Activated naive CD4-positive, alpha-beta T cell treated with anti-CD3 and anti-CD28 coated beads, Interleukin-2, amount 50 U/mL, for 24 hours (primary cell): Measurements from ENCODE around the gene RGS3.
A peak's percentile ranks its signal among the peaks of the same experiment; 100 is the strongest.

Experiments used
- H3K27ac Mint-ChIP-seq: one replicate; pipeline ENCODE4 v1.8.0; 2021; ENCODE audit warnings: mild to moderate bottlenecking, mixed read lengths
- H3K27me3 Mint-ChIP-seq: one replicate; pipeline ENCODE4 v1.8.0; 2021; ENCODE audit warnings: mixed read lengths
- H3K36me3 Mint-ChIP-seq: one replicate; pipeline ENCODE4 v1.8.0; 2021; ENCODE audit warnings: mixed read lengths
- H3K4me1 Mint-ChIP-seq: one replicate; pipeline ENCODE4 v1.8.0; 2021; ENCODE audit warnings: mixed read lengths
- H3K4me3 Mint-ChIP-seq: one replicate; pipeline ENCODE4 v1.8.0; 2021; ENCODE audit warnings: mild to moderate bottlenecking, mixed read lengths
- H3K9me3 Mint-ChIP-seq: one replicate; pipeline ENCODE4 v1.8.0; 2021; ENCODE audit warnings: mixed read lengths

Gene RGS3

DNA sequence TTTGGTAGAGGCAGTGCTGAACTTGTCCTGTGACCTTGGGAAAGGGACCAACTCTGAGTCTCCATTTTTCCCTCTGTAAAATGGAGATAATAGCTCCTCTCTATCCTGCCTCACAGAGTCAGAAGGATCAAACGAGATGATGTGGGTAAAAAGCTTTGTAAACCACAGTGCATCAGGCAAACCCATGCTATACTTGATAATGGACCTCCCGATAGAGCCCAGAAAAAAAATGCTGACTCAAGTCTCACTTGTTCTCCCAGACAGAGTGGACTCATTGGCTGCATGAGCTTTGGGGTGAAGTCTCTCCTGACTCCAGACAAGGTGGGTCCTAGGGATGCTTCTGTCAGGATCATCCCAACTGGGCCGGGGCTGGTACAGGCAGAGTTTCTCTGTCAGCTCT is 32.0 kb downstream of the RGS3 start:
- Mint-ChIP-seq H3K9me3 (no peaks in the 10 kb centered on the region), H3K4me1 (peaks cover 14% of the 10 kb centered on the region), H3K27ac (no peak overlapping the region), H3K27me3 (no peaks in the 10 kb centered on the region), H3K36me3 (no peaks in the 10 kb centered on the region), H3K4me3 (no peak overlapping the region)

- Mint-ChIP-seq H3K4me3 (no peak overlapping the region), H3K27me3 (no peaks in the 10 kb centered on the region), H3K4me1 (peaks cover 14% of the 10 kb centered on the region), H3K36me3 (no peaks in the 10 kb centered on the region), H3K27ac (no peak overlapping the region), H3K9me3 (no peaks in the 10 kb centered on the region)
Measured at GRCh38 chr9:113497051-113497450, 33.5 kb downstream of the RGS3 start.

- peaks cover 9% of the 10 kb centered on the region for H3K4me1 Mint-ChIP-seq
- H3K4me3 Mint-ChIP-seq: no peak overlapping the region
Measured at GRCh38 chr9:113499153-113499875, 35.8 kb downstream of the RGS3 start.

GRCh38 chr9:113499876-113500497 is 36.5 kb downstream of the RGS3 start:
- Mint-ChIP-seq H3K36me3 (no peaks in the 10 kb centered on the region), H3K27ac (no peak overlapping the region), H3K27me3 (no peaks in the 10 kb centered on the region), H3K9me3 (no peaks in the 10 kb centered on the region), H3K4me3 (no peak overlapping the region), H3K4me1 (peaks cover 9% of the 10 kb centered on the region)

More at GRCh38 chr9:113499153-113499875, 35.8 kb downstream of the RGS3 start:
- Mint-ChIP-seq H3K36me3 (no peaks in the 10 kb centered on the region), H3K27ac (no peak overlapping the region), H3K27me3 (no peaks in the 10 kb centered on the region), H3K9me3 (no peaks in the 10 kb centered on the region)

DNA sequence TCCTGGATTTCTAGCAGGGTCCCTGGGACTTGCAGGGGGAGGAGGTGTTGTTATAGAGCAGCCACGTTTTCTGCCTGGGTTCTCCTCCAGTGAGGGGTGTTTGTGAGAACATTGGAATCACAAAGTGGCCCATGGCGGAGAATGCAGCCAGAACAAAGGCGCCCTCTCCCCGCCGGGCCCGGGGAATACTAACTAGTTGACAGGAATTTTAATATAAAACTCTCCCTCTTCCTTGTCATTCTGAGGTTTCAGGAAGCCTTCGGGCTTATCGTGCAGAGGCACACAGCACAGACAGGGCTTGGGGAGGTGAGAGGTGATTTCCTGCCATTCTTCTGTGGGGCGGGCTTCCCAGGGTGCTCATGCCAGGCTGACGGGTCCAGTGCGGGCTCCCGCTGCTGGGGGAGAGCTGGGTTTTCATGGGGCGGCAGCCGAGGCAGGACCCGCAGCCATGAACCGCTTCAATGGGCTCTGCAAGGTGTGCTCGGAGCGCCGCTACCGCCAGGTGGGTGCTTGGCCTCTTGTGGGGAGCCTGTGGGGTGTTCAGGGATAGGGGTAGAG is 37.7 kb downstream of the RGS3 start:
- Mint-ChIP-seq H3K27me3 (no peaks in the 10 kb centered on the region), H3K36me3 (no peaks in the 10 kb centered on the region), H3K4me3 (no peak overlapping the region), H3K9me3 (no peaks in the 10 kb centered on the region), H3K4me1 (peaks cover 9% of the 10 kb centered on the region), H3K27ac (no peak overlapping the region)

DNA sequence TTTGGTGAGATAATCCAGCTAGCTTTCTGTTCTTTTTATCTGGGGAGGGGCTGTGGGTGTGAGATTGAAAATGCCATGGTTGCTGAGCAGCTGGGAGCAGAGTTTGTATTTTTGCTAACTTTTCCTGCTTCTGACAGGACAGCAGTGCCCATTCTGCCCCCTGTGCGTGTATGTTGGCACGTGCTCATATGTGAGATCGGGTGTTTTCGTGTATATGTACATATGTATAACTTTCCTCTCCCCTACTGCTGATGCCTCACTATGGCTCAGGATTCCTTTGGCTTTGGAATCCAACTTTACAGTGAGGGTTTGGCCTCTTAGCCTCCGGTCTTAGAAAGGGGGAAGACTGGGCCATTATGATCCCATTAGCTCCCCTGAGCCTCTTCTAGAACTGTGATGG is 38.3 kb downstream of the RGS3 start:
- Mint-ChIP-seq H3K36me3 (no peaks in the 10 kb centered on the region), H3K9me3 (no peaks in the 10 kb centered on the region), H3K4me1 (peaks cover 9% of the 10 kb centered on the region), H3K4me3 (no peak overlapping the region), H3K27me3 (no peaks in the 10 kb centered on the region), H3K27ac (no peak overlapping the region)

DNA sequence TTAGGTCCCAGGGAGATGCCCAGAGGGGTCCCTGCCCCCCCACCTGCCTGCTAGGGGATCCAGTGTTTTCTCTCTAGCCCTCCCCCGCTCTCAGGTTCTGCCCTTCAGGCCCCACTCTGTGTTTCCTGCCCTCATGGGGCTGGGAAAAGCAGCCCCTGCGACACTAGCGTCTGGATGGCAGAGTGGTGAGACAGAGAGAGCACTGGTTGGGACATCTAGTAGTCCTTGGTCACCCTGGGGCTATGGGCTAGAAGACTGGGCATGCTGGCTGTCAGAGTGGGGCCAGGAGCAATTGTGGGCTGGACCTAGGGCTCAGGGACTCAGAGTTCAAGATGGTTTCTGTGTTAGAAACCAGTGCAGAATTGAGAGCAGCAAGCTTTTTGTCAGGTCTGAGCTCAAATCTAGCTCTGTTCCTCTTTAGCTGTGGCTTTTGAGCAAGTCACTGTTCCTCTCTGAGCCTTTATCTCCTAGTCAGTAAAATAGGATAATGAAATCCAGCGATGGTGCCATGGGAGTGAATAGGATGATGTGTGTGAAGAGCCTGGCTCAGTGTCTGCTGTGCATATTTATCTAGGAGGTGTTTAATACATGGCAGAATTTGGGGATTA is 39.0 kb downstream of the RGS3 start:
- H3K36me3 Mint-ChIP-seq: no peaks in the 10 kb centered on the region
- H3K9me3 Mint-ChIP-seq: no peaks in the 10 kb centered on the region
- H3K4me1 Mint-ChIP-seq: peaks cover 9% of the 10 kb centered on the region
- no peaks in the 10 kb centered on the region for H3K27me3 Mint-ChIP-seq
- no peak overlapping the region for H3K4me3 Mint-ChIP-seq
- no peak overlapping the region for H3K27ac Mint-ChIP-seq

DNA sequence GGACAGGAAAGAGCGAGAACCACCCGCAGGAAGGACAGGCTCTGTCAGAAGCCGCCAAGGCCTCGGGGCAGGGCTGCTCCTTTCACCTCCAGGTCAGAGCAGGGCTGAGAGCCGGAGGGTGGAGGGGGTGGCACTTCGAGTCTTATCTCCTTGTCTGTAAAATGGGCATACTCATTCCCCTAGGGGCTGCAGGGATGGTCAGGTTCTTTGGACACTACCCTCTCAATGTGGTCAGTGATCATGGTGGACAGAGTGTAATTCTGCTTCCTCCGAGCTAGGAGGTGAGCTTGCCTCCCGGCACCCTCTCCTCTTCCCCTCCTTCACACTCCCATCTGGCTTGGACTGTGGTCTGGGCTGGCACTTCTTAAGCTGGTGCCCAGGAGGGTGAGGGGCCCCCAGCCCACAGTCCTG is 39.6 kb downstream of the RGS3 start:
- H3K27me3 Mint-ChIP-seq: no peaks in the 10 kb centered on the region
- H3K36me3 Mint-ChIP-seq: no peaks in the 10 kb centered on the region
- H3K4me3 Mint-ChIP-seq: no peak overlapping the region
- no peak overlapping the region for H3K27ac Mint-ChIP-seq
- no peaks in the 10 kb centered on the region for H3K9me3 Mint-ChIP-seq
- peaks cover 9% of the 10 kb centered on the region for H3K4me1 Mint-ChIP-seq

DNA sequence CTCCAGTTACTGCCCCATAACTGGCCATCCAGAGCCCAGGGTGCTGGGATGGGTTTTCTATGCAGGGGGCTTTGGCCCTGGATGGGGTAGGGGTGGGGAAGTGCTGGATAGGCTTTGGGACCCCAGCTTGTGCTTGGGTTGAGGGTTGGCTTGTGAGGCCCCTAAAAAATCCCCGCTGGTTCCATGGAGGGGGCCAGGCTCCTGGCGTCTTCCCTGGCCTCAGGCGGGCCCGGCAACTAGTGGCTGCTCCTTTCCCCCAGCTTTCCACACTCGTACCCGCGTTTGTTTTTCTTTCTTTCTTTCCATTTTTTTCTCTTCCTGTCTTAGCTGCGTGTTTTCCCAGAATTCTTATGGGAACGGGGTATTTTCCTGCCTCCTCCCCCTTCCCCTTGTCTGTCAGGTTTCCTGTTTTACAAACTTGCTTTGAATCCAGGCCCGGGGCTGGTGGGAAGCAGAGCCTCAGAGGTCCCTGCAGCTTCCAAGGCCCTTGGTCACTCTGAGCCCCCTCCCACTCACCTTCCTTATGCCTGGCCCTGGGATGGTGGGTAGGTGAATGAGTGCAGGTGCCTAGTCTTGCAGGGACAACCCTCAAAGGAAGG is 40.2 kb downstream of the RGS3 start:
- no peaks in the 10 kb centered on the region for H3K27me3 Mint-ChIP-seq
- peaks cover 9% of the 10 kb centered on the region for H3K4me1 Mint-ChIP-seq
- no peak overlapping the region for H3K4me3 Mint-ChIP-seq
- H3K36me3 Mint-ChIP-seq: no peaks in the 10 kb centered on the region
- H3K9me3 Mint-ChIP-seq: no peaks in the 10 kb centered on the region
- H3K27ac Mint-ChIP-seq: no peak overlapping the region

GRCh38 chr9:113504725-113505590 is 41.4 kb downstream of the RGS3 start:
- Mint-ChIP-seq H3K27ac (peak overlapping the region; percentile 85), H3K36me3 (no peaks in the 10 kb centered on the region), H3K9me3 (no peaks in the 10 kb centered on the region)

GRCh38 chr9:113506090-113506589 is 42.6 kb downstream of the RGS3 start:
- H3K36me3 Mint-ChIP-seq: no peaks in the 10 kb centered on the region
- H3K27ac Mint-ChIP-seq: peak overlapping the region; percentile 59
- H3K27me3 Mint-ChIP-seq: no peaks in the 10 kb centered on the region
- no peaks in the 10 kb centered on the region for H3K9me3 Mint-ChIP-seq
- no peak overlapping the region for H3K4me3 Mint-ChIP-seq
- H3K4me1 Mint-ChIP-seq: peaks cover 3% of the 10 kb centered on the region

More at GRCh38 chr9:113504725-113505590, 41.4 kb downstream of the RGS3 start:
- peaks cover 1% of the 10 kb centered on the region for H3K4me1 Mint-ChIP-seq
- no peak overlapping the region for H3K4me3 Mint-ChIP-seq
- no peaks in the 10 kb centered on the region for H3K27me3 Mint-ChIP-seq

GRCh38 chr9:113507256-113507655 is 43.7 kb downstream of the RGS3 start:
- Mint-ChIP-seq H3K36me3 (no peaks in the 10 kb centered on the region), H3K27ac (peak overlapping the region; percentile 46), H3K9me3 (no peaks in the 10 kb centered on the region), H3K27me3 (no peaks in the 10 kb centered on the region), H3K4me1 (peaks cover 14% of the 10 kb centered on the region), H3K4me3 (no peak overlapping the region)

DNA sequence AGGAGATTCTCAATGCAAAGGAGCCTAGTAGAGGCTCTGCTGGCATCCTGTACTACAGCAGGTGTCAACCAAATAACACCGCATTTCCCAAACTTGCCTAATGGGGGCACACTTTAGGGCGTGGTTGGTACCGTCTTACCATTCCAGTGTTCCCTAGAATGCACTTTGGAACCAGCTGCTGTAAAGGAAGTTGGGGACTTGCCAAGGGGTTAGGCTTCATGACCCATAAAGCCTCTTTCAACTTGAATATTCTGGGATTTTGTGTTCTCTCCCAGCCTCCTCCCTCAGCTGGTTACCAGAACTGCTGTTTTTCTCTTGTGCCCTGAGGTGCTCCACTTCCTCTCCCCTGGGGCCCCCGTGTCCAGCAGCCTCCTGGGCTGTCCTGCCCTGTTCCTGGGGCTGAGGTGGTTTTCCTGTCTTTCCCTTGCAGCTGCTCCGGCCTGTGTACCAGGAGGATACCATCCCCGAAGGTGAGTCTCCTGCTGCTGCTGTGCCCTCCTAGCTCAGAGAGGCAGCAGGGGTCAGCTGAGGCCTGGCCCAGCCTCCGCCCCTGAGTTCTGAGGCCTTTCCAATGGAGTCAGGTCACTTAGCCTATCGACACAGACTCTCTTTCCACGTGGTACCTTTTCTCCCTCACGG is 44.7 kb downstream of the RGS3 start:
- Mint-ChIP-seq H3K36me3 (no peaks in the 10 kb centered on the region), H3K9me3 (no peaks in the 10 kb centered on the region), H3K4me3 (no peak overlapping the region), H3K4me1 (peaks cover 24% of the 10 kb centered on the region), H3K27me3 (no peaks in the 10 kb centered on the region), H3K27ac (peak overlapping the region; percentile 0)

GRCh38 chr9:113509463-113509862 is 45.9 kb downstream of the RGS3 start:
- H3K27me3 Mint-ChIP-seq: no peaks in the 10 kb centered on the region
- peak overlapping the region; percentile 7 for H3K4me3 Mint-ChIP-seq
- H3K9me3 Mint-ChIP-seq: no peaks in the 10 kb centered on the region
- H3K4me1 Mint-ChIP-seq: peaks cover 36% of the 10 kb centered on the region
- no peaks in the 10 kb centered on the region for H3K36me3 Mint-ChIP-seq
- H3K27ac Mint-ChIP-seq: no peak overlapping the region
